MCF 10A (cell line): ENCODE data around the gene LIMK1. TPM values are rescaled to one million over a fixed set of nuclear protein-coding genes. Genes with fewer than 3 reads are reported as not detected.
A peak's percentile ranks its signal among the peaks of the same experiment; 100 is the strongest.

Experiments used
- BruUV-seq: library from RNA; stranded (reverse); fragments of 400-500 nt; replicated peaks from 2 replicates; lab custom pipeline; 2021; lab: Mats Ljungman, UMichigan
- CTCF ChIA-PET: fragments of 300-600 bp; sonication (Branson Sonifier 250); formaldehyde crosslinking; extraction: SDS; loops from one replicate; lab custom pipeline; 2021; ENCODE audit warnings: antibody characterized with exemption, inconsistent platforms; lab: Yijun Ruan, JAX
- POLR2A ChIA-PET: fragments of 300-600, 350-650 bp; sonication (Branson Sonifier 250); formaldehyde crosslinking; extraction: SDS; loops from one replicate; lab custom pipeline; 2020; ENCODE audit warnings: antibody characterized with exemption, inconsistent platforms; lab: Yijun Ruan, JAX
- DNase-seq: peaks from one replicate; pipeline ENCODE4 v3.0.0-alpha.2; 2018; ENCODE audit not compliant: unreplicated experiment
- H3K27ac Mint-ChIP-seq: one replicate; pipeline ENCODE4 v1.8.0; 2022; ENCODE audit warnings: mild to moderate bottlenecking, low read depth, mixed read lengths; ENCODE audit not compliant: unreplicated experiment
- H3K27me3 Mint-ChIP-seq: one replicate; pipeline ENCODE4 v1.8.0; 2022; ENCODE audit warnings: mixed read lengths; ENCODE audit not compliant: insufficient read depth, unreplicated experiment
- H3K36me3 Mint-ChIP-seq: one replicate; pipeline ENCODE4 v1.8.0; 2022; ENCODE audit warnings: mild to moderate bottlenecking, moderate library complexity, mixed read lengths; ENCODE audit not compliant: insufficient read depth, unreplicated experiment
- H3K4me1 Mint-ChIP-seq: one replicate; pipeline ENCODE4 v1.8.0; 2022; ENCODE audit warnings: mixed read lengths; ENCODE audit not compliant: insufficient read depth, unreplicated experiment
- H3K4me3 Mint-ChIP-seq: one replicate; pipeline ENCODE4 v1.8.0; 2022; ENCODE audit warnings: mild to moderate bottlenecking, moderate library complexity, mixed read lengths; ENCODE audit not compliant: unreplicated experiment
- H3K9me3 Mint-ChIP-seq: one replicate; pipeline ENCODE4 v1.8.0; 2022; ENCODE audit warnings: mixed read lengths; ENCODE audit not compliant: unreplicated experiment
- CTCF ChIP-seq: fragments of 200-600 bp; IDR thresholded peaks from one replicate; pipeline ENCODE4 v1.8.0; 2022; ENCODE audit warnings: antibody characterized with exemption, mild to moderate bottlenecking; ENCODE audit not compliant: unreplicated experiment
- intact Hi-C: fragments of 100-400 bp; cut with micrococcal nuclease; formaldehyde crosslinking; loops from 2 replicates; pipeline ENCODE4 v1.14.1; 2022
- total RNA-seq: library from RNA; stranded (reverse); gene quantifications from 2 replicates; pipeline ENCODE4 v1.2.3, GENCODE V29; 2022

The LIMK1 gene
- total RNA-seq, 1 experiment from 2014 or later: 21.4 TPM

GRCh38 chr7:74070619-74070921 lies 13.0 kb upstream of the LIMK1 start:
- Mint-ChIP-seq H3K27ac (no peak overlapping the region), H3K4me1 (no peaks in the 10 kb centered on the region), H3K4me3 (no peak overlapping the region), H3K9me3 (no peaks in the 10 kb centered on the region), H3K36me3 (no peaks in the 10 kb centered on the region), H3K27me3 (no peaks in the 10 kb centered on the region)
- no peak for DNase-seq
- BruUV-seq: no TSS peak
- intact Hi-C loops: no loop called here
- ChIA-PET CTCF (interaction anchor here (0.5 to 4.4 kb wide), 12 partner anchors 9 to 331 kb away, joined by 3 to 36 read pairs (median 3); no protein-coding TSS in a partner anchor), POLR2A (interaction anchor here (2.1 kb wide), 1 partner anchor 104 kb away, joined by 8 read pairs; the partner anchor contains the start of gene EIF4H)
- TF ChIP-seq CTCF: no peak

GRCh38 chr7:74071121-74071520 lies 12.5 kb upstream of the LIMK1 start:
- H3K4me1 Mint-ChIP-seq: no peaks in the 10 kb centered on the region
- ChIA-PET POLR2A (interaction anchor here (2.1 kb wide), 1 partner anchor 103 kb away, joined by 8 read pairs; the partner anchor contains the start of gene EIF4H), CTCF (interaction anchor here (0.7 to 4.4 kb wide), 5 partner anchors 34 to 330 kb away, joined by 3 to 36 read pairs (median 3); no protein-coding TSS in a partner anchor)
- DNase-seq: no peak
- TF ChIP-seq CTCF: no peak
- intact Hi-C loops: no loop called here
- no peak overlapping the region for H3K4me3 Mint-ChIP-seq
- no peaks in the 10 kb centered on the region for H3K9me3 Mint-ChIP-seq
- BruUV-seq: no TSS peak
- H3K27me3 Mint-ChIP-seq: no peaks in the 10 kb centered on the region
- no peaks in the 10 kb centered on the region for H3K36me3 Mint-ChIP-seq
- no peak overlapping the region for H3K27ac Mint-ChIP-seq

- DNase-seq: no peak
- no TSS peak for BruUV-seq
- peaks cover 10% of the 10 kb centered on the region for H3K4me1 Mint-ChIP-seq
- intact Hi-C loops: no loop called here
- H3K9me3 Mint-ChIP-seq: no peaks in the 10 kb centered on the region
- no peak overlapping the region for H3K4me3 Mint-ChIP-seq
- no peaks in the 10 kb centered on the region for H3K27me3 Mint-ChIP-seq
- no peak overlapping the region for H3K27ac Mint-ChIP-seq
- TF ChIP-seq CTCF: no peak
- no peaks in the 10 kb centered on the region for H3K36me3 Mint-ChIP-seq
- ChIA-PET CTCF (interaction anchor here (0.6 to 1.3 kb wide), 3 partner anchors 126 to 142 kb away, joined by 3 to 5 read pairs (median 3); no protein-coding TSS in a partner anchor), POLR2A (no interaction called here)
Measured at GRCh38 chr7:74074770-74075169, 8.8 kb upstream of the LIMK1 start.

GRCh38 chr7:74078461-74078860 lies 5.1 kb upstream of the LIMK1 start:
- POLR2A ChIA-PET: interaction anchor here (0.9 to 3.4 kb wide), 5 partner anchors 9 to 128 kb away, joined by 3 to 27 read pairs (median 4); partner anchors contain the start of gene EIF4H

More at GRCh38 chr7:74078461-74078860, 5.1 kb upstream of the LIMK1 start:
- H3K4me3 Mint-ChIP-seq: no peak overlapping the region
- no peaks in the 10 kb centered on the region for H3K9me3 Mint-ChIP-seq
- intact Hi-C loops: no loop called here
- H3K36me3 Mint-ChIP-seq: no peaks in the 10 kb centered on the region
- CTCF ChIA-PET: interaction anchor here (0.5 to 1.6 kb wide), 5 partner anchors 10 to 322 kb away, joined by 3 to 8 read pairs (median 4); no protein-coding TSS in a partner anchor
- H3K4me1 Mint-ChIP-seq: peaks cover 10% of the 10 kb centered on the region
- TF ChIP-seq CTCF: no peak
- no TSS peak for BruUV-seq
- DNase-seq: no peak
- peak overlapping the region; percentile 47 for H3K27ac Mint-ChIP-seq
- no peaks in the 10 kb centered on the region for H3K27me3 Mint-ChIP-seq
